ENCODE measurements around the gene SLC28A2.
"Not testable (repeated sequence)": the region's sequence is repeated elsewhere in the genome, so short reads cannot be mapped to it uniquely, and the experiment has no call there.

SLC28A2 gene, protein sequence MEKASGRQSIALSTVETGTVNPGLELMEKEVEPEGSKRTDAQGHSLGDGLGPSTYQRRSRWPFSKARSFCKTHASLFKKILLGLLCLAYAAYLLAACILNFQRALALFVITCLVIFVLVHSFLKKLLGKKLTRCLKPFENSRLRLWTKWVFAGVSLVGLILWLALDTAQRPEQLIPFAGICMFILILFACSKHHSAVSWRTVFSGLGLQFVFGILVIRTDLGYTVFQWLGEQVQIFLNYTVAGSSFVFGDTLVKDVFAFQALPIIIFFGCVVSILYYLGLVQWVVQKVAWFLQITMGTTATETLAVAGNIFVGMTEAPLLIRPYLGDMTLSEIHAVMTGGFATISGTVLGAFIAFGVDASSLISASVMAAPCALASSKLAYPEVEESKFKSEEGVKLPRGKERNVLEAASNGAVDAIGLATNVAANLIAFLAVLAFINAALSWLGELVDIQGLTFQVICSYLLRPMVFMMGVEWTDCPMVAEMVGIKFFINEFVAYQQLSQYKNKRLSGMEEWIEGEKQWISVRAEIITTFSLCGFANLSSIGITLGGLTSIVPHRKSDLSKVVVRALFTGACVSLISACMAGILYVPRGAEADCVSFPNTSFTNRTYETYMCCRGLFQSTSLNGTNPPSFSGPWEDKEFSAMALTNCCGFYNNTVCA

DNA sequence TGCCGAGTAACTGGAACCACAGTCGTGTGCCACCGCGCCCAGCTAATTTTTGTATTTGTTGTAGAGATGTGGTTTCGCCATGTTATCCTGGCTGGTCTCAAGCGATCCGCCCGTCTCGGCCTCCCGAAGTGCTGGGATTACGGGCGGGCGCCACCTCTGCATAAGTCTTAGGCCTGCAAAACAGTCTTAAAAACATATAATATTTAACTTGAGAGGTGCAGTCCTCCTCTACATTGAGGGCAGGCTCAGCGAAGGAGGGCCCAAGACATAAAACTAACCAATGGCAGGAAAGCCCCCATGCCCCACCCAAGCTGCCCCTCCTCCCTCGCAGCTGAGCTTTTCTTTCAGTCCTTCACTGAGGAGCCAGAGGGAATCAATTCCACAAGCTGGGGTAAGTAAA lies at the start of gene SLC28A2:
Gene SLC28A2, plus strand, starts transcription at position 347 of the 400 bp plus-strand sequence. CDS start 982 bp downstream, outside the sequence.
- no peak for DNase-seq

DNA sequence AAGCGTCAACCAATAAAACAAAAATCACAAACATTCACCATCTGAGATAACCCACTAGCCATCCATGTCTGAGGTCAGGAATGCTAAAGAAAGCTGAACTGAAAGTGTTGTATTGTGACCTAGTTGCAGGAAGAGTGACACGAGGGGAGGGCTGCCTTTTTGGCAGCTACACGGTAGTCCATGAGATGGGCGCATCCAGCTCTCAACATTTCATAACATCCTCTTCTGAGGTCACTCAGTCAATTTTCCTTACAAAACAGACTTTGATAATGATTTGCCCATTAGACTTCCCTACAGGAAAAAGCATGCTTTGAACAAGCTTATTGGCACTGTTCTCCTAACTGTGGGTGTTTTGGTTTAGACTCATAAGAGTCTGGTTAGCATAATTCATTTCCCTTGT lies 48.9 kb upstream of the SLC28A2 start:
- DNase-seq, result no peak

DNA sequence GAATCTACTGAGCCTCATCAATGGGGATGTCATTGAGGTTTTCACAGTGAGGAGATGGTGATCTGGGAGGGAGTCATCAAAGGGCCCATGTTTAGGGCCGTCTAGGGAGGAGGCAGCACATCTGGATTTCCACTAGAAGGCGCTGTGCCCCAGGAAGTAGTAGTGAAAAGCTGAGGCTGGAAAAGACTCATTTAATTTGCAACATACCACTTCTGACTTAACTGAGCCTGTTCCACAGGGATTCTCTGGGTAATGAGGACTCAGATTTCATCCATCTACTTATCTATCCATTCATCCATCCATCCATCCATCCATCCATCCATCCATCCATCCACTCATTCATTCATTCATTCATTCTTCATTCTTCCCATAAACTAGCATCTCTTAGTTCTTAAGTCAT lies 46.8 kb upstream of the SLC28A2 start:
- no peak for DNase-seq

DNA sequence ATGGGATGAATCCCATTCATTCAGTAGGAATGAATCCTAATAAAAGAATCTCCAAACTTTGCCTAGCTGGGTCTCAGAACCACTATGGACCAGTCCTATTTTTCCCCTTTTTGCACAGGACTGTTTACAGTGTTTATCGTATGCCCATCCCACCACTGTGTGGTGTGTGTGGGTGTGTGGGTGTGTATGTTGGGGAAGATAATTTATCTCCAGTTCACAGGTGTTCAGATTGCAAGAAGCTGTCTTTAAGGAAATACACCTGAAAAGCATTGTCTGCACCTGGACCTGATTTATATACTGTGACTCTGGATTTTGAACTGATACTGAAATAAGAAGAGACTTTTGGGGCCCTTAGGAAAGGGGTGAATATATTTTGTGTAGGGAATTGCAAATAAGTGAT lies 39.5 kb upstream of the SLC28A2 start:
- DNase-seq, result no peak

DNA sequence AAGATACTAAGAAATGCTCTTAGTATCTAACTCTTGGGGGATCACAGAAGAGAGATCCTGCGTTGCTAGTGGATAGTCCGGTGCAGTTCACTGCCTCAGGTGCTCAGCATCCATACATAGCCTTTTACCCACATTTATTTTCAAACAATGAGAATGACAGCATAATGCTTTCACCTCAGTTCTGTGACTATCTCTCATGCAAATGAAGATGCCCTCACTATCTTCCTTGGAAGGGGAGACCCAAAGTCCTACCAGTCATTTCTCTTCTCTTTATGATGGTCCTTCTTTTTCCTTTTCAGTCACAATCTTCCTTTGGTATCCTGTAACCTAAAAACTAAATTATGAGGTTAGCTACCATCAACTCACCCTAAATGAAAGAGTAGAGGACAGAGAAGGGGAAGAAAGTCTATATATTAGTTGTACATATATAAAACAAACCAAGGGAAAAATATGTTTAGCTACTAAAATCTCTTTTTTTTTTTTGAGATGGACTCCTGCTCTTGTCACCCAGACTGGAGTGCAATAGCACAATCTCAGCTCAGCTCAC lies 30.9 kb upstream of the SLC28A2 start:
- no peak for DNase-seq

DNA sequence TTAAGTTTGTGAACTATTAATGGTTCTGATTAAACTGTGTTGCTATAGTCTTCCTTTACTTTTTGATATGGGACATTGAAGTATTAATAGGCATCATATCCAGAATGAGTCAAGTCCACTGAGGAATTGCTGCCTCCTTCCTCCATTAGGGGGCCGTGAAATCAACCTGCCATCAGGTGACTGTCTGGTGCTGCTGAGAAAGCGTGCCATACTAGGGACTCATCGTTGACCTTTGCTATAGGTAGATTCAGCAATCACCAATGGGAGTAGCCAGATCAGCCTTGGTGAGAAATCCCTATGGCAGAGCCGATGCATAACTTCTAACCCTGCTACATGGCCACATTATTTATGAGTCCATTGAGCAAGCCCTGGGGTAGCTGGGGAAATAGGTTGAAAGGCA lies 30.1 kb upstream of the SLC28A2 start:
- DNase-seq, result no peak

DNA sequence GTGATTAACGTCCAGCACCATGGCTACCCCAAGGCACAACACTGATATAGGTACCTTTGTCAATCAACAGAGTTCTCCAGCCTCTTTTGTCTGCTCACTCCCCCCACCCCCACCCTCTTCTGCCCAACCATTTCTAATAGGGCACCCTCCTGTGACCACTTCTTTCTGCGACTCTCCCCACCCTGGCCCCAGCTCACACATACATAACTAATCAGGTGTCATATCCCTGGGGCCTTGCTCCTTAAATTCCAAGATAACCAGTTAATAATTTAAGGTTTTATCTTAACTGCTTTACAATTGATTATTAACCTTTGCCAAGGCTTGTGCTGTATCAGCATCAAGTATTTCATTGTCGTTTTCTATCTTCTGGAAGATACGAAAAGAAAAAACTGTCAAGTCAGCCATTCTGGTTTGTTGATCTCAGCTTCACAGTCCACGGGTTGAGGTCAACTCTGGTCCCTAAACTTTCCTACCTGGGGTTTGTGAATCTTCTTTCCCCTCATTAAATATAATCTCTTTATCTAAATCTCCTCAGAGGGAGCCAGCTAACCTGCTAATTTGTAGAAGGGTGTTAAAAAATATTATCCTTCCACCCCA lies 27.3 kb upstream of the SLC28A2 start:
- DNase-seq, result no peak

DNA sequence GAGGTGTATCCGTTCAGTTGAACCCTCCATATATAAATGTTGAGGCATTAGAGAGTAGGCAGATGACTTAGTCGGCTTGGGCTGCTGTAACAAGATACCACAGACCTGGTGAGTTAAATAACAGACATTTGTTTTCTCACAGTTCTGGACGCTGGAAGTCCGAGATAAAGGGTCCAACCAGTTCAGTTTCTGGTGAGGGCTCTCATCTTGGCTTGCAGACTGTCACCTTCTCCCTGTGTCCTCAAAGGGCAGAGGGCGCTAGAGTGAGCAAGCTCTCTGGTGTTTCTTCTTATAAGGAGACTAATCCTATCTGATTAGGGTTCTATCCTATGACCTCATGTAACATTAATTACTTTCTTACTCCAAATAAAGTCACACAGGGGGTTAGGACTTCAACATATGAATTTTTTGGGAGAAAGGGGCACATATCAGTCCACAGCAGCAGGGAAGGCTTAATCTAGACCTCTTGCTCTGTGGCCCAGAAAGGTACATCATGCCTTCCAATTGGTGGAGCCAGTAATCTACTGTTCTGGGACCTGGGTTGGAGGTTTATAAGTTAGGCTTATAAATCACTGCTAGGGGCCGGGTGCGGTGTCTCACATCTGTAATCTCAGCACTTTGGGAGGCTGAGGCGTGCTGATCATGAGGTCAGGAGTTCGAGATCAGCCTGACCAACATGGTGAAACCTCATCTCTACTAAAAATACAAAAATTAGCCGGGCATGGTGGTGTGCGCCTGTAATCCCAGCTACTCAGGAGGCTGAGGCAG lies 26.3 kb upstream of the SLC28A2 start:
- no peak for DNase-seq

DNA sequence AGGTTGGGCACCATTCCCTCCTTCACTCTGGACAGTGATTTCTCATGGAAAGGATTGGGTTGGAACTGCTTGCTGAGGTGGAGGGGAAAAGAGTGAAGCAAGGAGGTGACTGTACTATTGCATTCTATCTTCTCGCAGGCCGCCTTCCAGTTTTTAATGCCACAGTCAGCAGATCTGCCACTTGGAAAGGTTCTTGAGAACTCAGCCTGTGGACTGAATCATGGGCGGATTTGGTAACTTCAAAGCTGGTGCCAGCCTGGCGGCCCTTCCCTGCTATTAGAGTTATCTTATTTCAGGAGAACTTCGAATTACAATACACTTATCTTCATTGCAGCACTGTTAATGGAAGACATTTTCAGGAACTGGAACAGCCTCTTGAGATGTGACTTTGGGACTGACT lies 23.1 kb upstream of the SLC28A2 start:
- DNase-seq, result no peak

DNA sequence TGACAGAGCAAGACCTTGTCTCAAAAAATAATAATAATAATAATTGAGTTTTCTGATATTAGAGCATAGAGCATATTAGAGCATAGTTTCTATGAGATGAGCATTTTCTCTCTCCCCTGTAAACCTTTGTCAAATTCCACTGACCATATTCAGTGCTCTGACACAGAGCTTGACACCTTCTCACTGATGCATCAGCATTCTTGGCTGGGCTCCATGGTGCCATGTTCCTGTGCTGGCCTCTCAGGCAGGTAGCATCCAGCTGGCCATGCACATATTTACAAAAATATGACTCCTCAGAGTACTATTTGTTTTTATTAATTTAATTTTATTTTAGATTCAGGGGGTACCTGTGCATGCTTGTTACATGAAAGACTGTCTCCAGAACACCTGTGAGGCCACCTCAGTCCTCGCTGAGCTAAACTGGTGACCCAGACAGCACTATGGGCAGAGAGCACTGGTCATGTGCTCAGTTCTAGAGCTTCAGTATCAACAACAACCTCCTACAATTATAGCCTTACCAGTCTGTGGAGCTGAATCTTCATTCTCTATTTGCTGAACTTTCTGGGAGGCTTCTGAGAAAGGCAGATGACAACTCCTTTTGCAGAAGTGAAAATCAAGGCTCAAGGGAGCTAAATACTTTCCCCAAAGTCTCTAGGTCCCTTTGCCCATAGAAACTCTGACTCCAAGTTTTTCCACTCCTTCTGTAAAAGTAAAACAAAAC lies 21.6 kb upstream of the SLC28A2 start:
- DNase-seq, result no peak

DNA sequence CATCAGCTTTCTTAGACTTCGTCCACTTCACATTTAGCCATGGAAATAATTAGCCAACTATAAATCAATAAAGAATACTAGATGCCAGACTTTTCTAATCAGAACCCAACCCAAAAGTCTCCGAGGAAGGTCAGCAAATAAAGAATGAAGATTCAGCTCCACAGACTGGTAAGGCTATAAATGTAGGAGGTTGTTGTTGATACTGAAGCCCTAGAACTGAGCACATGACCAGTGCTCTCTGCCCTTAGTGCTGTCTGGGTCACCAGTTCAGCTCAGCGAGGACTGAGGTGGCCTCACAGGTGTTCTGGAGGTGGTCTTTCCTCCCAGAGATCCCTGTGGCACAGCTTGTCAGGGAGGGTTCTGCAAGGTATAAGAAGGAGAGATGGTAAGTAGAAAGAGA lies 20.9 kb upstream of the SLC28A2 start:
- no peak for DNase-seq

DNA sequence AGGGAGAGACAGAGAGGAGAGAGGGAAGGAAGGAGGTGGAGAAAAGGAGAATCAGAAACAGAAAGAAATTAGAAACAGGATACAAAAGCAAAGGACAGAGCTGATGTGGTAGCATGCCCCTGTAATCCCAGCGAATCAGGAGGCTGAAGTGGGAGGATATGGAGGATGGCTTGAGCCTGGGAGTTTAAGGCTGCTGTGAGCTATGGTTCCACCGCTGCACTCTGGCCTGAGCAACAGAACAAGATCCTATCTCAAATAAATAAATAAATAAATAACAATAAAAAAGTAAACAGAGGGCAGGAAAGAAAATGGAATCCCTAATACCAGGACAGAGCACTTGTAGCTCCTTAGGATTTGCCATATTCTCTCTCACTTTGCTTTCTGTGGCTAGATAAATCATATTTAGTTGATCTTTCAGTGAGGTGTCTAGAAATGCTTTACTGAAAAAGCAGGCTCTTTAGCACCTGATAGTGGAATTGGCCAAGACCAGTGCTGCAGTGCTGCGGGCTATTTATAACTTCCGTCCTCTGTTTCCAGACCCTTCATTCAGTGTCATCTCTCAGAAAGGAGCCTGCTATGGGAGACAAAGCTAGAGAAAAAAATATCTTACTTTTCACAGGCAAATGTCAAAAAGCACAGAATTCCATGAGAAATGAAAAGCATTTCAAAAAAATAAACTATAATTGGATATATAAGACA lies 20.0 kb upstream of the SLC28A2 start:
- no peak for DNase-seq

DNA sequence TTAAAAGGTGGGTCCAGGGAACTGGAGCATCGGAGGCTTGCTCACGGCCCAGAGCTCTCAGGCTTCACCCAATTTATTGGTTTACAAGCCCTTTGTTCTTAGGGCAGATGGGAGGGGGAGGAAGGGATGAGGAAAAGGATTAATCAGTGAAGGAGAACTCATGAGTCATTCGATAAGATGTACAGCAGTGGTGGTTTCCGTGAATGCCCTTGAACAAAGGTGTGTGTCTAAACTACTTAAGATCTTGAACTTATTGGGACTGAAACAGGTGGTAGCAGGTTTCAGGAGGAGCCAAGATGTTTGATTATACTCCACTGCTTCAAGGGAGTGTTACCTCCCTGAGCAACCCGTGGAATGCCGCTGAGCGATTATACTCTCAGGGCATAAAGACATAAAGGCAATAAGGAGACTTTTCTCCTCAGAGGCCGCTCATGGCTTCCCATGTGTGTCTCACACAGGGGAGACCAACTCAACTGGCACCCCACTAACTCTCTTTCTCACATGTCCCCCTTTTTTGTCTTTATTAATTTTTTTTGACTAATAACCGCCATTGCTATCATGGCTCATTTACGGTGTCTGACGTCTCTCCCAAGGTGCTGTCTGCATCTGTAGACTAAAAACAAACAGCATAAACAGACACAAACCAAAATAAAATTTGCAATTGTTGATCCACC lies 17.3 kb upstream of the SLC28A2 start:
- DNase-seq, result no peak

DNA sequence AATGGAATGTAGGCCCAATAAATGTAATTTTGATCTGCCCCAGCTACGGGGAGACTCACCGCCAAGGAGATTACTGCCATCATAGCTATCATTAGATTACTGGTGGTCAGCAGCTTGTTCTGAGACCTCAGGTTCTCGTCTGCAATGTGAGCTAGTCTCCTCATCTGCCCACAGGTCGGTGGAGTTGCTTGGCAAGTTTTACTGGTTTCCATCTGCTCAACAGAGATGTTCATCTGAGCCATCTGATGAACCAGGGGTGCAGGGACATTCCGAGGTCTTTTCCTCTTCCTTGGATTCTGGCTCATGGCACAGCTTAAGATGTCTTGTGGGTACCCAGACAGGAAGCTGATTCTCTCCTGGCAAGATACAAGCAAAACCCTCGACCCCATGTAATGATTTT lies 15.2 kb upstream of the SLC28A2 start:
- DNase-seq, result not testable (repeated sequence)

DNA sequence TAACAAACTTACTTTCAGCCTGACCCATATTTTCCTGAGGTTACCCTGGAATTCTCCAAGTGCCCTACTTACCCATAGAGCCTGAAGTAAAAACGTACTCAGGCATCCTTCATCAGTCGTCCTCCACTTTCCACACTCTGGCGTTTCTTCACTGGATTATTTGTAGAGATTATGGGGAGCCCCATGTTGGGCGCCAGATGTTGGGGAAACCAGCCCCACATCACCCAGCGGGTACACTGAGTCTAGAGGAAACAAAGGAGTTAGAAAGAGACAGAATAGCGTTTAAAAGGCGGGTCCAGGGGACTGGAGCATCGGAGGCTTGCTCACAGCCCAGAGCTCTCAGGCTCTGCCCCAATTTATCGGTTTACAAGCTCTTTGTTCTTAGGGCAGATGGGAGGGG lies 9.7 kb upstream of the SLC28A2 start:
- DNase-seq, result no peak

DNA sequence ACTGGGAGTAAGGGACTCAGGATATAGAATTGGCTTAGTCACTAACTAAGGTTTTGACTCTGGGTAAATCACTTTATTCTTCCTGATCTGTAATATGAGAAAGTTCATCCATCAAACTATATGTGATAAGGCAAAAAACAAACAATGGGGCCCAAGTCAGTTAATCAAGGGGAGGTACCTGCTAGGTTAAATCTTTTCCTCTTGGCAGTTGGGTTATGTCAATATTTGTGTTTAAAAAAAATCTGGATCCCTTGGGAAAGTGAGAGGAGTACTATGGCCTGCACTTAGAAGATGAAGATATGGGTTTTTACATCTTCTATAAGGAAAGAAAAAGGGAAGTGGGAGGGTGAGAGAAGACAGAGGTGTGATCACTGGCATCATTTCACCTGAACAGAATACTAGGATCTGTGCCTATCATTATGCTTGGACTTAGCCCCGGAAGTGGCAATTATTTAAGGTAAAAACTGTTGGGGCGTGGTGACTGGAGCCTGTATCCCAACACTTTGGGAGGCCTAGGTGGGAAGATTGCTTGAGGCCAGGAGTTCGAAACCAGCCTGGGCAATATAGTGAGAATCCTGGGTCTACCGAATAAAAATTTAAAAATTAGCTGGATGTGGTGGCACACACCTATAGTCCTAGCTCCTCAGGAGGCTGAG lies 2.8 kb upstream of the SLC28A2 start:
- no peak for DNase-seq

DNA sequence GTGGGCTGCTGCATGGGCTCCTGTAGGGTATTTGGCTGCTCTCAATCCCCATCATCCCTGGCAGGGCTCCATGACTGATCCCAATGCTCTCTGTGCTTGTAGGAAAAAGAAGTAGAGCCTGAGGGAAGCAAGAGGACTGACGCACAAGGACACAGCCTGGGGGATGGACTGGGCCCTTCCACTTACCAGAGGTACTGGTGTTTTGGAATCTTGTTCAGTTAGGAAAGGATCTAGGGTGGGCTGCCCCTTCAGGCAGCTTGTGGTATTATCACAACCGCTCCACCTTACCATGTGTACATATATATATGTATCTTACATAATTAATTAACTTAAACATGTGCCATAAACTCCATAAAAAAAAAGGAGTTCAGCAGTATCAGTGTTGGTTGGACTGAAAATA lies 1.3 kb downstream of the SLC28A2 start:
- no peak for DNase-seq

DNA sequence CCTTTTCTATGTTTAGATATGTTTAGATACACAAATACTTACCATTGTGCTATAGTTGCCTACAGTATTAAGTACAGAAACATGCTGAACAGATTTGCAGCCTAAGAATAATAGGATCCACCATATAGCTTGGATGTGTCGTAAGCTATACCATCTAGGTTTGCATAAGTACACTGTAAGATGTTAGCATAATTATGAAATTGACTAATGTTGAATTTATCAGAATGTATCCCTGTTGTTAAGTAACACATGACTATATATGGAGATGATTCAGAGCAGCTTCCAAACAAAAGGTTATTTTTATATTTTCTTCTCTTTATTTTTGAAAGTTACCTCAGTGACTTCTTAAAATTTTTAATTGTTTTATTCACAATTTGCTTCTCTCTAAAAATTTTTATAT lies 2.4 kb downstream of the SLC28A2 start:
- no peak for DNase-seq

DNA sequence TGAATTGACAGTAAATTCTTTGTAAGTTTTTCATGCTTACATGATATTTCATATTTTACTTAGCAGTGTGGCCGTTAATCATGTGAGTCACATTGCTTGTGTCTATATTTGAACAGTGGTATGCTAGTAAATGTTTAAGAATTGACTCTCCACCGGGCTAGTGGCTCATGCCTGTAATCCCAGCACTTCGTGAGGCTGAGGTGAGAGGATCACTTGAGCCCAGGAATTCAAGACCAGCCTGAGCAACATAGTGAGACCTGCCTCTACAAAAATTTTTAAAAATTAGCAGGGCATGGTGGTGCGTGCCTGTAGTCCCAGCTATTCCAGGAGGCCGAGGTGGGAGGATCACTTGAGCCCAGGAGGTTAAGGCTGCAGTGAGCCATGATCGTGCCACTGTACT lies 2.8 kb downstream of the SLC28A2 start:
- not testable (repeated sequence) for DNase-seq

DNA sequence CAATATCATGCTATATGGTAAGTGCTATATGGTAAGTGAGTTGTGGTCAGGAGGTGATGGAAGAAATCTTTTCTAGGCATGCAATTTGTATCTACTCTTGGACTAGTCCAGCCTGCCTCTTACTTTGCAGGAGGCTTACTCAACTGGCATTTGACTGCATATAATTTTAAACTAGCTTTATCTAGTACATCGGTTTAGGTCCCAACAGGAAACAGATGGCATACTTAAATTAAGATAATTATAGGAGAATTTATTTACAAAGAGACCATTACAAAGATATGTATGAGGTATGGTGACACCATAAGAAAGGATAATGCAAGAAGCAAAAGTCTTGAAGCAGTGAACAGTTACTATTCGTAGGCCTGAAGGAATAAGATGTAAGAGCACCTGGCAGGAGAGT lies 7.8 kb downstream of the SLC28A2 start:
- no peak for DNase-seq
